ENCODE results near the gene DGLUCY.

GRCh38 chr14:91142214-91142668, 28.4 kb downstream of the DGLUCY start:
- TF ChIP-seq, protein P1, sequence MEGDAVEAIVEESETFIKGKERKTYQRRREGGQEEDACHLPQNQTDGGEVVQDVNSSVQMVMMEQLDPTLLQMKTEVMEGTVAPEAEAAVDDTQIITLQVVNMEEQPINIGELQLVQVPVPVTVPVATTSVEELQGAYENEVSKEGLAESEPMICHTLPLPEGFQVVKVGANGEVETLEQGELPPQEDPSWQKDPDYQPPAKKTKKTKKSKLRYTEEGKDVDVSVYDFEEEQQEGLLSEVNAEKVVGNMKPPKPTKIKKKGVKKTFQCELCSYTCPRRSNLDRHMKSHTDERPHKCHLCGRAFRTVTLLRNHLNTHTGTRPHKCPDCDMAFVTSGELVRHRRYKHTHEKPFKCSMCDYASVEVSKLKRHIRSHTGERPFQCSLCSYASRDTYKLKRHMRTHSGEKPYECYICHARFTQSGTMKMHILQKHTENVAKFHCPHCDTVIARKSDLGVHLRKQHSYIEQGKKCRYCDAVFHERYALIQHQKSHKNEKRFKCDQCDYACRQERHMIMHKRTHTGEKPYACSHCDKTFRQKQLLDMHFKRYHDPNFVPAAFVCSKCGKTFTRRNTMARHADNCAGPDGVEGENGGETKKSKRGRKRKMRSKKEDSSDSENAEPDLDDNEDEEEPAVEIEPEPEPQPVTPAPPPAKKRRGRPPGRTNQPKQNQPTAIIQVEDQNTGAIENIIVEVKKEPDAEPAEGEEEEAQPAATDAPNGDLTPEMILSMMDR (IDR thresholded peaks at IDR 0.05 in 8 of 11, conservative IDR thresholded peaks at IDR 0.05 in 3 of 11) = no peak
- TF ChIP-seq POLR2A (IDR thresholded peaks at IDR 0.05) (no peak), POLR2AphosphoS5 (IDR thresholded peaks at IDR 0.05) (no peak)

Measured in spleen (tissue), 7 donors.